ENCODE measurements around the gene MANF.

Gene MANF

GRCh38 chr3:51379301-51379700, 5.8 kb upstream of the MANF start:
- TF ChIP-seq CTCF (conservative IDR thresholded peaks at IDR 0.05; ENCODE audit: low read length): no peak
- no peak overlapping the region for H3K4me3 ChIP-seq (ENCODE audit: low read length)
- no peak for DNase-seq (ENCODE audit: low read depth)

- TF ChIP-seq CTCF (conservative IDR thresholded peaks at IDR 0.05; ENCODE audit: low read length): no peak
- no peak for DNase-seq (ENCODE audit: low read depth)
- no peak overlapping the region for H3K4me3 ChIP-seq (ENCODE audit: low read length)
Measured at GRCh38 chr3:51379746-51380455, 5.2 kb upstream of the MANF start.

GRCh38 chr3:51380601-51381332, 4.3 kb upstream of the MANF start:
- H3K4me3 ChIP-seq (ENCODE audit: low read length): no peak overlapping the region
- no peak for DNase-seq (ENCODE audit: low read depth)
- TF ChIP-seq CTCF (conservative IDR thresholded peaks at IDR 0.05; ENCODE audit: low read length): no peak

- no peak for DNase-seq (ENCODE audit: low read depth)
- no peak for TF ChIP-seq CTCF (conservative IDR thresholded peaks at IDR 0.05; ENCODE audit: low read length)
- no peak overlapping the region for H3K4me3 ChIP-seq (ENCODE audit: low read length)
Measured at GRCh38 chr3:51381333-51381705, 3.8 kb upstream of the MANF start.

GRCh38 chr3:51382076-51382745, 2.9 kb upstream of the MANF start:
- no peak for TF ChIP-seq CTCF (conservative IDR thresholded peaks at IDR 0.05; ENCODE audit: low read length)
- no peak overlapping the region for H3K4me3 ChIP-seq (ENCODE audit: low read length)
- no peak for DNase-seq (ENCODE audit: low read depth)

- DNase-seq (ENCODE audit: low read depth): no peak
- TF ChIP-seq CTCF (conservative IDR thresholded peaks at IDR 0.05; ENCODE audit: low read length): no peak
- no peak overlapping the region for H3K4me3 ChIP-seq (ENCODE audit: low read length)
Measured at GRCh38 chr3:51382947-51383578, 2.0 kb upstream of the MANF start.
